Left colon (tissue), 2 donors: ENCODE measurements around the gene GDF10. TPM values are rescaled to one million over a fixed set of nuclear protein-coding genes. Genes with fewer than 3 reads are reported as not detected.

Experiments used
- ATAC-seq: fragments of 200-7000 bp; cut with Tn5 transposase; one replicate; pipeline ENCODE4 v1.9.1; 2020; ENCODE audit warnings: mild to moderate bottlenecking, moderate library complexity
- DNase-seq, 2 donors: peaks; one replicate each; pipeline ENCODE4 v3.0.0-alpha.2; 2020
- intact Hi-C, 2 donors: fragments of 100-400 bp; cut with DNase I in 1 of 2; cut with micrococcal nuclease in 1 of 2; formaldehyde crosslinking; loops; one replicate each; pipeline versions ENCODE4 v1.11.2 to v1.14.0; 2022; cut with DNase I, micrococcal nuclease
- total RNA-seq, 2 donors: library from RNA; stranded (reverse); fragmentation: NEBNext Ultra II Directional; extraction: Animal tissue kit (Norgen Biotek cat#: 25700); gene quantifications; one replicate each; pipeline ENCODE4 v1.2.1, GENCODE V29; 2021
- donor health status: DM: no; HTN: no; CAD: no.
- donor health status: DM: yes; HTN: yes; CAD: no.

Gene GDF10
- total RNA-seq, 2 donors from 2014 or later = 0.12 to 0.67 TPM

GRCh38 chr10:47359101-47359500 is 59.1 kb downstream of the GDF10 start:
- DNase-seq (peak in 1 of 2 donors; percentile 10), ATAC-seq (no peak)
- intact Hi-C loops = no loop called here

- ATAC-seq (no peak), DNase-seq (no peak)
- intact Hi-C loops = no loop called here
These were observed 59.8 kb downstream of the GDF10 start for GRCh38 chr10:47359626-47360418.

GRCh38 chr10:47360419-47361040 is 60.5 kb downstream of the GDF10 start:
- intact Hi-C loops = no loop called here
- ATAC-seq (no peak), DNase-seq (no peak)

GRCh38 chr10:47361293-47361692 is 61.3 kb downstream of the GDF10 start:
- peak; percentile 39 for ATAC-seq
- peak in 1 of 2 donors; percentile 54 for DNase-seq
- intact Hi-C loops = no loop called here

- no peak for ATAC-seq
- intact Hi-C loops = no loop called here
- DNase-seq = no peak
These were observed 62.2 kb downstream of the GDF10 start for GRCh38 chr10:47362199-47362598.

Other genes starting within 250 kb of the GDF10 start
- not detected for gene GDF2, start 22.3 kb downstream of the GDF10 start, total RNA-seq
- not detected for gene RBP3, start 48.2 kb downstream of the GDF10 start, total RNA-seq
- 1 to 10 TPM in 1 of 2 donors, under 1 TPM in 1; 0.64 to 1.7 TPM for gene ZNF488, start 84.1 kb downstream of the GDF10 start, total RNA-seq
- not detected for gene ANXA8, start 183.9 kb downstream of the GDF10 start, total RNA-seq
- 1 to 10 TPM; 2.7 to 2.9 TPM for gene FAM25G, start 191.5 kb downstream of the GDF10 start, total RNA-seq
- gene AGAP9, start 223.4 kb downstream of the GDF10 start, total RNA-seq = 1 to 10 TPM; 5.2 to 7.5 TPM